HG02763 (cell line): ENCODE measurements around the gene ZNF555.
A peak's percentile ranks its signal among the peaks of the same experiment; 100 is the strongest.

ENCODE experiments used
- ATAC-seq: cut with Tn5 transposase; IDR thresholded peaks from one replicate; pipeline ENCODE4 v1.9.1; 2021; ENCODE audit warnings: mild to moderate bottlenecking, moderate library complexity; ENCODE audit not compliant: unreplicated experiment

Gene ZNF555

GRCh38 chr19:2822846-2823245 is 18.4 kb upstream of the ZNF555 start:
- no peak for ATAC-seq

- ATAC-seq = no peak
Measured at GRCh38 chr19:2823646-2824045, 17.6 kb upstream of the ZNF555 start.

- no peak for ATAC-seq
Measured at GRCh38 chr19:2824129-2824528, 17.1 kb upstream of the ZNF555 start.

- no peak for ATAC-seq
Measured at GRCh38 chr19:2827022-2827421, 14.3 kb upstream of the ZNF555 start.

GRCh38 chr19:2827840-2828489 is 13.3 kb upstream of the ZNF555 start:
- ATAC-seq = no peak

GRCh38 chr19:2834294-2834871 is 6.9 kb upstream of the ZNF555 start:
- no peak for ATAC-seq

- no peak for ATAC-seq
Measured at GRCh38 chr19:2837430-2837829, 3.8 kb upstream of the ZNF555 start.

GRCh38 chr19:2841855-2842574 is 740 bp downstream of the ZNF555 start:
- ATAC-seq = peak; percentile 17

- no peak for ATAC-seq
Measured at GRCh38 chr19:2845107-2845506, 3.8 kb downstream of the ZNF555 start.

GRCh38 chr19:2846180-2846894 is 5.1 kb downstream of the ZNF555 start:
- ATAC-seq = no peak

- no peak for ATAC-seq
Measured at GRCh38 chr19:2847507-2847906, 6.2 kb downstream of the ZNF555 start.

GRCh38 chr19:2848616-2849015 is 7.3 kb downstream of the ZNF555 start:
- ATAC-seq = no peak

GRCh38 chr19:2850256-2850925 is 9.1 kb downstream of the ZNF555 start:
- no peak for ATAC-seq

GRCh38 chr19:2852598-2852997 is 11.3 kb downstream of the ZNF555 start:
- ATAC-seq = no peak

- no peak for ATAC-seq
Measured at GRCh38 chr19:2853015-2853606, 11.8 kb downstream of the ZNF555 start.

GRCh38 chr19:2854849-2855248 is 13.6 kb downstream of the ZNF555 start:
- ATAC-seq = no peak

GRCh38 chr19:2856457-2857050 is 15.3 kb downstream of the ZNF555 start:
- no peak for ATAC-seq

GRCh38 chr19:2858864-2859263 is 17.6 kb downstream of the ZNF555 start:
- no peak for ATAC-seq

- ATAC-seq = no peak
Measured at GRCh38 chr19:2863816-2864215, 22.5 kb downstream of the ZNF555 start.

- no peak for ATAC-seq
Measured at GRCh38 chr19:2865334-2866100, 24.2 kb downstream of the ZNF555 start.
